Muscle of back (tissue), 10 donors: ENCODE data around the gene RARRES1. TPM values are rescaled to one million over a fixed set of nuclear protein-coding genes. Genes with fewer than 3 reads are reported as not detected.

Experiments used
- polyA plus RNA-seq, 10 donors: library from polyadenylated mRNA; unstranded; fragments of 120-200 nt; gene quantifications; one replicate each; pipeline ENCODE4 v1.2.1, GENCODE V29; 2013; ENCODE audit not compliant: insufficient read length in 10 of 10

RARRES1 gene
- polyA plus RNA-seq, 10 donors: 2.3 to 6.2 (median 3.4) TPM

Other genes starting within 250 kb of the RARRES1 start
- gene MLF1, start 161.3 kb downstream of the RARRES1 start, polyA plus RNA-seq: 10 to 100 TPM; 43.3 to 95.0 (median 57.9) TPM
- gene GFM1, start 87.9 kb downstream of the RARRES1 start, polyA plus RNA-seq: 10 to 100 TPM; 23.6 to 47.6 (median 35.9) TPM
- 10 to 100 TPM; 17.9 to 28.5 (median 23.1) TPM for gene LXN, start 59.8 kb downstream of the RARRES1 start, polyA plus RNA-seq
- gene MFSD1, start 69.6 kb upstream of the RARRES1 start, polyA plus RNA-seq: 10 to 100 TPM; 28.5 to 36.6 (median 30.4) TPM